ENCODE measurements around the gene MACROD2. TPM values are rescaled to one million over a fixed set of nuclear protein-coding genes. Genes with fewer than 3 reads are reported as not detected.
A peak's percentile ranks its signal among the peaks of the same experiment; 100 is the strongest.

MACROD2 gene
- polyA plus RNA-seq, 2 of the 4 experiments (the other 2 are of a cell fraction): 0.96 to 1.3 TPM

GRCh38 chr20:15767586-15767985 lies 1772.3 kb downstream of the MACROD2 start:
- DNase-seq (ENCODE audit: low read depth in 1 of 2, low spot score in 1 of 2) (no peak), ATAC-seq (no peak), FAIRE-seq (peak; percentile 51)
- no peaks in the 10 kb centered on the region for H3K9me3 ChIP-seq
- H3K4me3 ChIP-seq: no peak overlapping the region
- H3K4me1 ChIP-seq: no peaks in the 10 kb centered on the region
- TF ChIP-seq RNF2 (IDR thresholded peaks at IDR 0.05; ENCODE audit: borderline replicate concordance, low read depth) (no peak), JUNB (IDR thresholded peaks at IDR 0.05) (no peak), MAZ (IDR thresholded peaks at IDR 0.05; ENCODE audit: borderline replicate concordance, low read depth, low read length) (no peak), CTCF (IDR thresholded peaks at IDR 0.05) (no peak), FOSL2 (IDR thresholded peaks at IDR 0.05) (no peak), FOSL2 (CRISPR knock-in tag; IDR thresholded peaks at IDR 0.05) (no peak), HOXB5 (CRISPR knock-in tag; IDR thresholded peaks at IDR 0.05) (no peak), ZFP36 (IDR thresholded peaks at IDR 0.05; ENCODE audit: borderline replicate concordance, partially characterized antibody) (no peak), TFCP2L1 (CRISPR knock-in tag; IDR thresholded peaks at IDR 0.05) (no peak)
- CTCF ChIA-PET: no interaction called here
- whole genome bisulfite sequencing (ENCODE audit: missing lambda C conversion rate): 6% methylated on average over 1 of the region's 1 CpG
- no peak overlapping the region for H3K4me2 ChIP-seq
- POLR2A ChIA-PET: no interaction called here
- no peak overlapping the region for H3K27ac ChIP-seq

- ATAC-seq (no peak), FAIRE-seq (no peak), DNase-seq (ENCODE audit: low read depth in 1 of 2, low spot score in 1 of 2) (no peak)
- 84% methylated on average over 3 of the region's 3 CpGs for WGBS (ENCODE audit: missing lambda C conversion rate)
- ChIA-PET CTCF (no interaction called here), POLR2A (no interaction called here)
- no peak overlapping the region for H3K27ac ChIP-seq
- no peaks in the 10 kb centered on the region for H3K9me3 ChIP-seq
- TF ChIP-seq RFX5 (IDR thresholded peaks at IDR 0.05) (no peak), BCL3 (IDR thresholded peaks at IDR 0.05) (no peak), HES2 (IDR thresholded peaks at IDR 0.05) (no peak), E2F6 (IDR thresholded peaks at IDR 0.05; ENCODE audit: borderline replicate concordance, low read depth) (no peak), POLR2AphosphoS2 (conservative IDR thresholded peaks at IDR 0.05; ENCODE audit: low read length) (no peak), ZC3H11A (IDR thresholded peaks at IDR 0.05) (no peak)
- no peaks in the 10 kb centered on the region for H3K4me1 ChIP-seq
- H3K4me2 ChIP-seq: no peak overlapping the region
- no peak overlapping the region for H3K4me3 ChIP-seq
Observed at GRCh38 chr20:15767999-15768741, 1772.9 kb downstream of the MACROD2 start.

GRCh38 chr20:15772826-15773225 lies 1777.5 kb downstream of the MACROD2 start:
- H3K27ac ChIP-seq: no peak overlapping the region
- DNase-seq (ENCODE audit: low read depth in 1 of 2, low spot score in 1 of 2): no peak
- ATAC-seq: no peak
- POLR2A ChIA-PET: no interaction called here
- WGBS (ENCODE audit: missing lambda C conversion rate): 18% methylated on average over 3 of the region's 3 CpGs
- FAIRE-seq: no peak
- no peaks in the 10 kb centered on the region for H3K4me1 ChIP-seq
- 0 out of 3 replicates have a peak, but pooled peaks cover 5% of the 10 kb centered on the region for H3K9me3 ChIP-seq
- H3K4me2 ChIP-seq: no peak overlapping the region
- CTCF ChIA-PET: no interaction called here
- H3K4me3 ChIP-seq: no peak overlapping the region
- TF ChIP-seq NFE2L2 (conservative IDR thresholded peaks at IDR 0.05; ENCODE audit: low read length): no peak
- TF ChIP-seq RCOR1 (IDR thresholded peaks at IDR 0.05; ENCODE audit: low read depth, low read length): no peak
- no peak for TF ChIP-seq EHF (CRISPR knock-in tag; IDR thresholded peaks at IDR 0.05)
- TF ChIP-seq MAFK (IDR thresholded peaks at IDR 0.05; ENCODE audit: partially characterized antibody): no peak
- TF ChIP-seq HMGXB4 (CRISPR knock-in tag; IDR thresholded peaks at IDR 0.05; ENCODE audit: borderline replicate concordance): no peak
- no peak for TF ChIP-seq RNF2 (IDR thresholded peaks at IDR 0.05; ENCODE audit: borderline replicate concordance, low read depth)
- TF ChIP-seq EHMT2 (IDR thresholded peaks at IDR 0.05; ENCODE audit: low read depth): no peak
- no peak for TF ChIP-seq REST (IDR thresholded peaks at IDR 0.05)
- no peak for TF ChIP-seq POLR2A (IDR thresholded peaks at IDR 0.05; ENCODE audit: low read length)
- TF ChIP-seq ZFP36 (IDR thresholded peaks at IDR 0.05; ENCODE audit: borderline replicate concordance, partially characterized antibody): no peak
- no peak for TF ChIP-seq CBX2 (IDR thresholded peaks at IDR 0.05; ENCODE audit: borderline replicate concordance, low read depth)
- no peak for TF ChIP-seq TP53 (CRISPR knock-in tag; IDR thresholded peaks at IDR 0.05)
- no peak for TF ChIP-seq MAZ (IDR thresholded peaks at IDR 0.05; ENCODE audit: borderline replicate concordance, low read depth, low read length)

All from A549 (cell line).